ENCODE measurements around the gene EPB42.

Gene EPB42

DNA sequence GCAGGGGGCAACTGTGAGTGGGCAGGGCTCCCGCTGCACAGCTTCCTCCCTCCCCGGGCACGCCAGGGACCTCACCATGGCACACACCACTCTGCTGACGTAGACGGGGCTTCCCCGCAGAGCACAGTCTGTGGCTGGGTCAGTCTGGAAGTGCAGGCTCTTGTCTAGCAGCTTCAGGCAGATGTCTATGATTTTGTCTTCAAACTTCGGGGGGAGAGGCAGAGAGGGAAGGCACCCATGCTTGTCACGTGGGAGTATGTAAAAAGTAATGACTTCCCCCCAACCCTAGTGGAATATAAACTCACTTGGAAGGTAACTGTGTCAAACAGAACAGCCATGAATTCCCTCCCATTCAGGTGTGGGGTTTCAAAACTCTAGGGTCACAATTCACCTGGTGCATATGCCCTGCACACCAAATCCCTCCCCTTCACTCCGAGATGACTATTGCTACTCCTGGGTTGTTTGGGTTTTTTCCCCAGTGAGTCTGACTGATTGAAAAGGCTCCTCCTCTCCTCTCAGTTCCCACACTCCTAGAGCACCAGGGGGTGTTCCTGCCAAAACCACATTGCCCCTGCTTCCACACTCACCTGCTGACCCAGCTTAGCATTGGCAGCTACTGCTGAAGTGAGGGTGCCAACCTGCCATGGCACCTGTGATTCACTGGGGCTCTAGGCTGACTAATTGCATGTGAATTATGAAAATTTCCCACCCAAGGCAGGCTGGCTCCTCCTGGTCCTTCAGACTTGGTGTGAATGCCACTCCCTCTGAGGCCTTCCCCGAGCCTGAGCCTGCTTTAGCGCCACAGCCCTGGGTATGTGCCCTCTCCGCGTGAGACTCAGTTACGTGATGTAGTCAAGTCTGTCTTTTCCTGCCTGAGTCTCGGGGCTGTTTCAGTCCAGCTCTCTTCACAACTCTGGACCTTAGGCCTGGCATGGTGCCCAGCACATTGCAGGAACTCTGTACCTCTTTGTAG is 32.9 kb upstream of the EPB42 start:
- 89% methylated on average over 15 of the region's 15 CpGs for WGBS
- Histone ChIP-seq H3K9ac (ENCODE audit: low read depth, low read length) (no peak overlapping the region), H3K27ac (ENCODE audit: low read depth, low read length) (no peak overlapping the region), H3K27me3 (ENCODE audit: insufficient read depth, low read length) (no peaks in the 10 kb centered on the region), H3K4me1 (ENCODE audit: insufficient read depth, low read length) (no peaks in the 10 kb centered on the region), H3K4me3 (ENCODE audit: low read length) (no peak overlapping the region), H3K36me3 (ENCODE audit: insufficient read depth, low read length) (no peaks in the 10 kb centered on the region), H3K9me3 (ENCODE audit: insufficient read depth, low read depth, low read length) (no peaks in the 10 kb centered on the region)

DNA sequence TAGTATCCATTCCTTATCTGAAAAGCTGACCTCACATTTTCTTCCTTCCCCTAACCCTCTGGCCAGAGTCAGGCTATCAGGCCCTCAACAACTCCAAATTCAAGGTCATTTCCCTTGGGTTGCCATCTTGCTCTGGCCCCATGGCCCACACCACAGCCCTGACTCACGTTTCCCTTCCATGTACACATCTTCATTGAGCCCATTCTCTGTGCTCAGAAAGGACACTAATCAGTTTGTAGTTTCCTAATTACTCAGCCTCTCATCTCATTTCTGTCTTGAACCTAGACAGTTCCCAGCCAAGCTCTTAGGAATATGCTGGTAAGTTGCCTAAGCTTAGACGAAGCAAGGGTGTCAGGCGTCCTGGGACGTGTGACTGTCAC is 31.0 kb upstream of the EPB42 start:
- no peak overlapping the region for H3K27ac ChIP-seq (ENCODE audit: low read depth, low read length)
- no peaks in the 10 kb centered on the region for H3K27me3 ChIP-seq (ENCODE audit: insufficient read depth, low read length)
- no peaks in the 10 kb centered on the region for H3K36me3 ChIP-seq (ENCODE audit: insufficient read depth, low read length)
- H3K4me3 ChIP-seq (ENCODE audit: low read length): no peak overlapping the region
- no peaks in the 10 kb centered on the region for H3K9me3 ChIP-seq (ENCODE audit: insufficient read depth, low read depth, low read length)
- no peaks in the 10 kb centered on the region for H3K4me1 ChIP-seq (ENCODE audit: insufficient read depth, low read length)
- 94% methylated on average over 4 of the region's 4 CpGs for WGBS
- H3K9ac ChIP-seq (ENCODE audit: low read depth, low read length): no peak overlapping the region

DNA sequence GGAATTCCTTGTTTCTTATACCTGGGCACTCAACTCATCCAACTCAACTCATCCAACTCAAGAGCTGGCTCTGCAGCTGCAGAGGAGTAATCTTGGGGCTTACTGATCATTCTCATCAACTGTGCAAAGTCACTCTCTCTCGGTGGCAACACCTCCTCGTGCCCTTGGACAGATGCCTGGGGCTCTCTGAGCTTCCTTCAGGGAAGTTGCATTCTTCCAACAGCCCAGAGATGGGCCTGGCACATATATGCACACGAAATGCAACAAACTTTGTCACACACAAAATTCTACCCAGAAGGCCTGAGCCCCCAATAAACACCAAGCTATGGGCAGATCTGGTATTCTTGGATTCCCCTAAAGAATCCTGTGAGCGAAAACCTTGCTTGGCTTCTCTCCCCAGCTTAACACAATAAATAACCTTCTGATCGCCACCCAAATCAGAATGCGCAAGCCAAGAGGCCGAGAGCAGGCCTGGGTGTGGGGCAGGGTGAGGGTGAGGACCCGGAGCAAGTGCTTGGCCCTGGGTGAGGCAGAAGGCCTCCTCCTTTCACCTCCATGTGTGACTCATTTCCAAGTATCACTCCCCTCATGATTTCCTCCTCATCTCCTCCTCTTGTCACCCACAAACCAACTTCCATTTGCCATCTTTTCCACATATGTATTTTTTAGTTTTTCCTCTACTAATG is 30.5 kb upstream of the EPB42 start:
- Histone ChIP-seq H3K4me1 (ENCODE audit: insufficient read depth, low read length) (no peaks in the 10 kb centered on the region), H3K9me3 (ENCODE audit: insufficient read depth, low read depth, low read length) (no peaks in the 10 kb centered on the region), H3K27me3 (ENCODE audit: insufficient read depth, low read length) (no peaks in the 10 kb centered on the region), H3K4me3 (ENCODE audit: low read length) (no peak overlapping the region), H3K9ac (ENCODE audit: low read depth, low read length) (no peak overlapping the region), H3K27ac (ENCODE audit: low read depth, low read length) (no peak overlapping the region), H3K36me3 (ENCODE audit: insufficient read depth, low read length) (no peaks in the 10 kb centered on the region)
- 91% methylated on average over 6 of the region's 8 CpGs for WGBS

GRCh38 chr15:43250785-43251184 is 30.0 kb upstream of the EPB42 start:
- Histone ChIP-seq H3K4me1 (ENCODE audit: insufficient read depth, low read length) (no peaks in the 10 kb centered on the region), H3K9me3 (ENCODE audit: insufficient read depth, low read depth, low read length) (no peaks in the 10 kb centered on the region), H3K27me3 (ENCODE audit: insufficient read depth, low read length) (no peaks in the 10 kb centered on the region), H3K9ac (ENCODE audit: low read depth, low read length) (no peak overlapping the region), H3K4me3 (ENCODE audit: low read length) (no peak overlapping the region), H3K36me3 (ENCODE audit: insufficient read depth, low read length) (no peaks in the 10 kb centered on the region), H3K27ac (ENCODE audit: low read depth, low read length) (no peak overlapping the region)
- WGBS: 85% methylated on average over 2 of the region's 2 CpGs

DNA sequence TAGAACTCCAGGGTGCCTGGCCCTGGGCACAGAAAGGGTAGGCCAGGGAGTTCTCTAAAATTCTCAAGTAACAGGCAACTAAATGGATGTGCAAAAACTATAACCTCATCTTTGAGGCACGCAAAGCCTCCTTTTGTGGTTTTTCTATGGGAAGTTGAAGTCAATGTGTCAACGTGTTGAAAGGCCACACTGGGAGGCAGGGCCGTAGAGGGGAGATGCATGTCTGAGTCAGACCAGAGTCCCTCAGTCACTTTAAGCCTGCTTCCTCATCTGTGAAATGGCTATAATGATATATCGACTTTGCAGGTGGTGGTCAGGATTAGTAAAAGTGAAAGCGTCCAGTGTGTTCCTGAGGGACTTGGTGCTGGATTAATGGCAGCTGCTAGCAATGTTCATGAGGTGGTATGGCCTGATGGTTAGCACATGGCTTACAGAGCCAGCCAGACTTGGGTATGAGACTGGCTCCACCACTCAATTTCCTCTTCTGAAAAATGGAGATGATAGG is 28.9 kb upstream of the EPB42 start:
- Histone ChIP-seq H3K9me3 (ENCODE audit: insufficient read depth, low read depth, low read length) (no peaks in the 10 kb centered on the region), H3K36me3 (ENCODE audit: insufficient read depth, low read length) (no peaks in the 10 kb centered on the region), H3K27me3 (ENCODE audit: insufficient read depth, low read length) (no peaks in the 10 kb centered on the region), H3K9ac (ENCODE audit: low read depth, low read length) (no peak overlapping the region), H3K27ac (ENCODE audit: low read depth, low read length) (no peak overlapping the region), H3K4me1 (ENCODE audit: insufficient read depth, low read length) (no peaks in the 10 kb centered on the region), H3K4me3 (ENCODE audit: low read length) (no peak overlapping the region)
- WGBS: 62% methylated on average over 5 of the region's 5 CpGs

DNA sequence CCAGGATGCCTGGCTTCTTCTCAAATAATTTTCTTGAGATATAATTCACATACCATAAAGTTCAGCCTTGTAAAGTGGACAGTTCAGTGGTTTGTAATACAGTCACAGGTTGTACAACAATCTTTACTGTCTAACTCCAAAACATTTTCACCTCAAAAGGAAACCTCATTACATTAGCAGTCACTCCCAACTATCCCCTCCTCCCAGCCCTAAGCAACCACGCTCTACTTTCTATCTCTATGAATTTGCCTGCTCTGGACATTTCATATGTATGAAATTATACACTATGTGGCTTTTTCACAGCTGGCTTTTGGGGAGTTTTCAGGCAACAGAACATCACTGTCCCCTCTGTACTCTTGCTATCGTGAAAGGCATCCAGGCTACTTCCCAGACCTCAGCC is 28.4 kb upstream of the EPB42 start:
- 79% methylated on average over 2 of the region's 2 CpGs for WGBS
- H3K4me1 ChIP-seq (ENCODE audit: insufficient read depth, low read length): no peaks in the 10 kb centered on the region
- no peaks in the 10 kb centered on the region for H3K36me3 ChIP-seq (ENCODE audit: insufficient read depth, low read length)
- H3K9ac ChIP-seq (ENCODE audit: low read depth, low read length): no peak overlapping the region
- H3K9me3 ChIP-seq (ENCODE audit: insufficient read depth, low read depth, low read length): no peaks in the 10 kb centered on the region
- no peak overlapping the region for H3K27ac ChIP-seq (ENCODE audit: low read depth, low read length)
- no peaks in the 10 kb centered on the region for H3K27me3 ChIP-seq (ENCODE audit: insufficient read depth, low read length)
- no peak overlapping the region for H3K4me3 ChIP-seq (ENCODE audit: low read length)

GRCh38 chr15:43246261-43246774 is 25.5 kb upstream of the EPB42 start:
- no peak overlapping the region for H3K27ac ChIP-seq (ENCODE audit: low read depth, low read length)
- WGBS: 91% methylated on average over 6 of the region's 6 CpGs
- H3K4me1 ChIP-seq (ENCODE audit: insufficient read depth, low read length): no peaks in the 10 kb centered on the region
- no peaks in the 10 kb centered on the region for H3K9me3 ChIP-seq (ENCODE audit: insufficient read depth, low read depth, low read length)
- no peaks in the 10 kb centered on the region for H3K36me3 ChIP-seq (ENCODE audit: insufficient read depth, low read length)
- no peak overlapping the region for H3K4me3 ChIP-seq (ENCODE audit: low read length)
- no peak overlapping the region for H3K9ac ChIP-seq (ENCODE audit: low read depth, low read length)
- H3K27me3 ChIP-seq (ENCODE audit: insufficient read depth, low read length): no peaks in the 10 kb centered on the region

DNA sequence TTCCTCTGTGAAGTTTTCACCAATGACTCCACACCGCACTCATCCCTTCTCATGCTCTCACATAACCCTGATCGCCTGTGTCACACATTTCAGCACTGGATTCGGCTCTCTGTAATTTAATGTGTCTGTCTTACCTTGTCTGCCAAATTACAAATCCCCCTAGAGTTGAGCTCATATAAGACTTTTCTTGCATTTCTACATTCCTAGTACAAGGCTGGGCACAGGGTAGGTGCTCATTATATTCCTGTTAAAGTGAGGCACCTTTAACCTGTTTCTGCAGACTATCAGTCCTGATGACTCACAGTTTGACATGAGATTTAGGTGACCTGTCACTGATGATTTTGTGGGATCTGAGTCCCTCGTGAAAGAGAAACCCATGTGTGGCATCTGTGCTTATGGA is 23.3 kb upstream of the EPB42 start:
- H3K9me3 ChIP-seq (ENCODE audit: insufficient read depth, low read depth, low read length): no peaks in the 10 kb centered on the region
- H3K27me3 ChIP-seq (ENCODE audit: insufficient read depth, low read length): no peaks in the 10 kb centered on the region
- no peak overlapping the region for H3K4me3 ChIP-seq (ENCODE audit: low read length)
- no peaks in the 10 kb centered on the region for H3K4me1 ChIP-seq (ENCODE audit: insufficient read depth, low read length)
- H3K9ac ChIP-seq (ENCODE audit: low read depth, low read length): no peak overlapping the region
- no peaks in the 10 kb centered on the region for H3K36me3 ChIP-seq (ENCODE audit: insufficient read depth, low read length)
- no peak overlapping the region for H3K27ac ChIP-seq (ENCODE audit: low read depth, low read length)
- WGBS: 92% methylated on average over 4 of the region's 4 CpGs

DNA sequence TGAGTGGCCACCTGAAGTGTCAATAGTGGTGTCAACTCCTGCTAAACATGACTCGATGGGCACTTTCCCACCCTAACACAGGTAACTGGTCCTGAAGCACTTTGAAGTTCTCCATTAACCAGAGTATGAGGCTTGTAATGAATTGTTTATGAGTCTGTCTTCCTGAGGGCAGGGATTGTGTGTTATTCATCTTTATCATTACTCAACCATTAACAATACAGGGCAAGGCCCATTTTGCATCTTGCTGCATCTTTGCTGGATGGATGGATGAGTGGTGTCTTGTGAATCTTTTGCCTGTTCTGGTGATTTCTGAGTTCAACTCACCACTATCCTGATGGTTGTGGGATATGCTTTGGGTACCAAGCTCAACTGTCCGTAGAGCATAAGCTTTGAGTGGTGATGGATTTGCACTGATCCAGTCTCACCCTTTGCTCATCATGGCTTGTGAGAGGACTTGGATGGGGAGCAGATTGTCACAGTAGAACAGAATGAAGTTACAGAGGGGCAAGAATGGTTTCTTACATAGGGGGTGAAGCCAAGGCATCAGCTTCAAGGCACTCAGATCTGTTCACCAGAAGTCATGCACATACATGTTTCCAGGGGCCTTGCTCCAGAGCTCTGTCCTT is 22.3 kb upstream of the EPB42 start:
- H3K4me1 ChIP-seq (ENCODE audit: insufficient read depth, low read length): no peaks in the 10 kb centered on the region
- 95% methylated on average over 2 of the region's 2 CpGs for WGBS
- H3K9me3 ChIP-seq (ENCODE audit: insufficient read depth, low read depth, low read length): no peaks in the 10 kb centered on the region

GRCh38 chr15:43242616-43243015 is 21.8 kb upstream of the EPB42 start:
- no peak overlapping the region for H3K4me3 ChIP-seq (ENCODE audit: low read length)
- 79% methylated on average over 5 of the region's 5 CpGs for WGBS
- no peaks in the 10 kb centered on the region for H3K9me3 ChIP-seq (ENCODE audit: insufficient read depth, low read depth, low read length)
- H3K4me1 ChIP-seq (ENCODE audit: insufficient read depth, low read length): no peaks in the 10 kb centered on the region
- H3K27me3 ChIP-seq (ENCODE audit: insufficient read depth, low read length): no peaks in the 10 kb centered on the region
- H3K36me3 ChIP-seq (ENCODE audit: insufficient read depth, low read length): no peaks in the 10 kb centered on the region
- no peak overlapping the region for H3K27ac ChIP-seq (ENCODE audit: low read depth, low read length)
- no peak overlapping the region for H3K9ac ChIP-seq (ENCODE audit: low read depth, low read length)

More for the DNA sequence above, 22.3 kb upstream of the EPB42 start:
- no peaks in the 10 kb centered on the region for H3K27me3 ChIP-seq (ENCODE audit: insufficient read depth, low read length)
- H3K27ac ChIP-seq (ENCODE audit: low read depth, low read length): no peak overlapping the region
- no peak overlapping the region for H3K9ac ChIP-seq (ENCODE audit: low read depth, low read length)
- no peaks in the 10 kb centered on the region for H3K36me3 ChIP-seq (ENCODE audit: insufficient read depth, low read length)
- H3K4me3 ChIP-seq (ENCODE audit: low read length): no peak overlapping the region

- WGBS: 86% methylated on average over 1 of the region's 1 CpG
- no peaks in the 10 kb centered on the region for H3K9me3 ChIP-seq (ENCODE audit: insufficient read depth, low read depth, low read length)
- H3K4me3 ChIP-seq (ENCODE audit: low read length): no peak overlapping the region
- no peaks in the 10 kb centered on the region for H3K36me3 ChIP-seq (ENCODE audit: insufficient read depth, low read length)
- H3K9ac ChIP-seq (ENCODE audit: low read depth, low read length): no peak overlapping the region
- no peak overlapping the region for H3K27ac ChIP-seq (ENCODE audit: low read depth, low read length)
- H3K4me1 ChIP-seq (ENCODE audit: insufficient read depth, low read length): no peaks in the 10 kb centered on the region
- H3K27me3 ChIP-seq (ENCODE audit: insufficient read depth, low read length): no peaks in the 10 kb centered on the region
Observed at GRCh38 chr15:43241100-43241499, 20.3 kb upstream of the EPB42 start.
